Activated CD4-positive, CD25-positive, alpha-beta regulatory T cell treated with anti-CD3 and anti-CD28 coated beads, Interleukin-2, amount 50 U/mL, for 72 hours (primary cell): ENCODE results near the gene GSTT4.
"Not testable (repeated sequence)": the region's sequence is repeated elsewhere in the genome, so short reads cannot be mapped to it uniquely, and the experiment has no call there.

Source experiments
- DNase-seq: peaks from one replicate; pipeline ENCODE4 v3.0.0; 2021

Gene GSTT4

DNA sequence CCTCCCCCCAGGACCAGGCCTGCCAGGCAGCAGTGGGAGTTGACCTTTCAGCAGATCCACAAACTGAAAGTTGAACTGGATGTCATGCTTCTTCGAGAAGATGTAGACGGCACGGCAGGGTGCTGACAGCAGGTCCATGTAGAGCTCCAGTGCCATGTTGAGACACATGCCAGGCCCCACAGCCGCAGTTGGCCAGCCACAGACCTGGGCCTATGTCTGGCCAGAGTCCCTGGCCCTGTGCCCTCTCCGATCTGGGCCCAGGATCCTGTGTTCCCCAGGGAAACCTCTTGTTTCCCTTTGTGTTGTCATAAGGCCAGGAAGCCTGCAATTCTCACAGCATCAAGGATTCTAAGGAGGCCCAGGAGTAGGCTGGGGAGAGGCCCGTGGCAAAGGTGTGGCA is at the start of gene GSTT4:
TSS of gene GSTT4 (minus strand) at position 253 of the 400 bp plus-strand sequence. CDS start at position 156, 97 bp downstream.
- no peak for DNase-seq

DNA sequence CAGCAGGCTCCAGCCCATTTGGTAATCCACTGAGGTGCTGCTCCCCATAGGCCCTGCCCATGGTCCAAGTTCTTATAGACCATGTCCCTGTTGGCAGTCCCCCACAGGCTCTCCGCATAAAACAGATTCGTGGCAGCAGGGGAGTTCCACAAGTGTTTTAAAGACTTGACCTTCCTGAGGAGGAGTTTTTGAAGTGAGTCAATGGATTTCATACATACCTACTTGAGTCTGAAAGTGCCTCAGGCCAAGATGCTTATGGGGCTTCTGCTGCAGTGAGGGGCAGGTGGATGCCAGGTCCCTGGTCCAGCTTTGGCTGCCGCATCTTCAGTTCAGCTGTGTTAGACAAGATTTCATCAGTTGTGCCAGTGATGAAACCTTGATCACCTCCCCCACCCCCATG is 49.1 kb upstream of the GSTT4 start:
- no peak for DNase-seq

DNA sequence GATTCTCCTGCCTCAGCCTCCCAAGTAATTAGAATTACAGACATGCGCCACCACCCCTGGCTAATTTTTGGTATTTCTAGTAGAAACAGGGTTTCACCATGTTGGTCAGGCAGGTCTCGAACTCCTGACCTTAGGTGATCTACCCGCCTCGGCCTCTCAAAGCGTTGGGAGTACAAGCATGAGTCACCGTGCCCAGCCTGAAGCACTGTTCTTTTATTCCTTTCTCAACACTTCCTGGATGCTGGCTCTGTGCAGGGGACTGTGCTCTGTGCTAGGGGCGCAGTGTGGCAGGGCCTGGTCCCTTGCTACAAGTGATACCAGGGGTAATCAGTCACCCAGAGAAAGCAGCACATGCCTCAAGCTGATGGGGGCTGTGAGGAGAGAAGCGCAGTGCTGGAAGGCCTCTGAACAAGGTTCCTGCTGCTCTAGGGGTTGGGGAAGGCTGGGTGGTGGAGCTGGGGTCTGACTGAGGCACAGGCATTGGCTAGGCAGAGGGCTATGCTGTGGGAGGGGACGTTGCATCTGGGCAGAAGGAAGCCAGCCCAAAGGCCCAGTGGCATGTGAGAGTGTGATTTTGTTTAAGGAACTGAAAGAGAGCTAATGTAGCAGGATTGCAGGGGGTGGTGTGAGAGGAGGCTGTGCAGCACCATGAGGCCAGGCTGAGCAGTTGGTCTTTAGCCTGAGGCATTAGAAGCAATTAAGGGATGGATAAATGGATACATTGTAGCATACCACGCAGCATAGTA is 48.4 kb upstream of the GSTT4 start:
- no peak for DNase-seq

DNA sequence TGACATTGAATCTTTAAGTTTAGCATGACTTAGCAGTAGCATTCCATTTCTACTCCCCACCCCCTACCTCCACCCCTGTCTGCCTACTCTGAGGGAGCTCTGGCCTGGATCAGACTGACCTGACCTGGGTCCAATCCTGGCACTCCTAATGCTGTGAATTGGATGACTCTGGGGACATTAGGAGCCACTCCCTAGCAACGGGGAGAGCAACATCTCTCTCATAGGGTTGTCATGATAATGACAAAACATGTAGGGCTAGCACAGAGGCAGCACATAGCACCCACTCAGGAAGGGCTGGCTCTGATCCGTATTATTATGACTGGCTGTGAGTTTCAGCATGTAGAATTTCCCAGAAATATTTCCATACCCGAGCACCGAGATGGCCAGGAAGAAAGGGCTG is 46.3 kb upstream of the GSTT4 start:
- no peak for DNase-seq

DNA sequence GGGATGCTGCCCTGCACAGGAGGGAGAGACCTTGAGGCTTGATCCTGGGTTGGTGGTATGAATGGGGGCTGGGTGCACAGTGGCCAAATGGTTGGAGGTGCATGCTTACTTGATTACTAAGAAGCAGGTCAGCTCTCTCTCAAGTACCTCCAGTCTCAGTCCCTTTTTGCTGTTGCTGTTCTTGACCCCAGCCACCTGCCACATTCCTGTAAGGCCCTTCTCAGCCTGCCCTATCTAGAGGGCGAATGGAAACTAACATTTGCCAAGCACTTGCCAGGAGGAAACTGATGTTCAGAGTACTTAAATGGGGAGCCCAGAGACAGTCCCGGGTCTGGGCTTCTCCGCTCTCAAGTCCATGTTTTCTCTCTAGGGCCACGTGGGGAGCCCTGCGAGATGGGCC is 45.8 kb upstream of the GSTT4 start:
- DNase-seq: no peak

DNA sequence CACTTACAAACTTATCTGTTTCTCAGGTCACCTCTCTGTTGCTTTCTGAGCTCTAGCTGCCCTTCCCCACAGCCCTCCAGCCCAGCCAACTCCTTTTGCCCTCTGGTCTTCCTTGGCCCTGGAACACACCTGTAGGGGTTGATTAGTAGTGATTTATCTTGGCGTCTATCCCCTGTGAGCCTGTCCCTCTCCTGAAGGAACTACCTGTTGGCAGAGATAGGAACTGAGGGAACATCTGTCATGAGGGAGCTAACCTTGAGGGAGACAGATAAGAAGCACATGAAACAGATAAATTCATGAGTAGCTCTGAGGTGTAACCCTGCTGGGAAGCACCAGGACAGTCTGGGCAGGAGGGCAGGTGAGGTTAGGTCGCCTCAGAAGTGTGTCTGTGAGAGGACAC is 44.7 kb upstream of the GSTT4 start:
- DNase-seq: no peak

DNA sequence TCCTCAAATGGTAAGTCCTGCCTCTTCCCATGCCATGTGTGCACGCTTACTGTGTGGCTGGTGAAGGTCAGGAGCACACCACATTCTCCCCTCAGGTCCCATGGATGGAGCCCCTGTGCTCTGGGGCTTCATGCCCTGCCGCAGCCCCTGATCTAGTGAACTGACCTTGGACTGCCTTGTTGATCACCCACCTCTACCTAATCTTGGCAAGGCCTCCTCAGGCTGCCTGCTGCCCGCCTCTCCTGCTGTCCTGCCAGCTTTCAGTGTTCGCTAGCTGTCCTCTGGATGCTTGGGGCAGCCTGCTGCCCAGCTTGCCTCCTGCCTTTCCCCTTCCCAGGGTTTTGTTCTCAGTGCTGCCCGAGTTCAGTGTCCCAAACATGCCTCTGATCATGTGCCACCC is 44.0 kb upstream of the GSTT4 start:
- DNase-seq: no peak

DNA sequence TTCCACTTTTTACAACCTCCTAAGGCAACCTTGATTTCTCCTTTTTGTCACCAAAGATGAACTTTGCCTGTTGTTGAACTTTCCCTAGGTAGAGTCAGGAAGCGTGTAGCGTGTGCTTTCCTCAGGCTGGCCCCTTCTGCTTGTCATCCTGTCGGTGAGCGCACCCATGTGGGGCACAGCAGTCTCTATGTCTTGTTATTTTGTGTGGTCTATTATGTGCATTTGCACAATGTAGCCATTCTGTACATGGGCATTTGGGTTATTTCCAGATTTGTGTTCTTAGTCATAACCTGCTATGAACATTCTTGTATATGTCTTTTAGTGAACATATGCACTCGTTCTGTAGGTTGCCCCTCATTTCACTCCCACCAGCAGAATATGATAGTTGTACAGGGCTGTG is 40.8 kb upstream of the GSTT4 start:
- no peak for DNase-seq

DNA sequence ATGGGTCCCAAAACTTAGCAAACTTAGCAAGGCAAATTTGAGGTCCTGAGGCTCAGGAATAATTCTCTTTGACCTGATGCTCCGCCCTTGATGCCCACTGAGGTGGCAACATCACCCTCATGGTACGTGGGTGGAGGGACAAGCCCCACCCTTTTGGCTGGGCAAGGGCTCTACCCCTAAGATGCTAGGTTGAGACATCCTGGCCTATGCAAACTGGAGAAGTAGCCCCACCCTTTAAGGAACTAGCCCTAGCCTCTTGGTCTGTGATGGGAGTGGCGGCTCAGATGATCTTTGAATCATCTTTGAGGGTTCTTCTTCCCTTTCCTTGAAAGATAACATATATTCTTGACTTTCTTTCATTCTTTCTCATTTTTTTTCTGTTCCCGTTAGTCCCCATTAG is 38.7 kb upstream of the GSTT4 start:
- no peak for DNase-seq

DNA sequence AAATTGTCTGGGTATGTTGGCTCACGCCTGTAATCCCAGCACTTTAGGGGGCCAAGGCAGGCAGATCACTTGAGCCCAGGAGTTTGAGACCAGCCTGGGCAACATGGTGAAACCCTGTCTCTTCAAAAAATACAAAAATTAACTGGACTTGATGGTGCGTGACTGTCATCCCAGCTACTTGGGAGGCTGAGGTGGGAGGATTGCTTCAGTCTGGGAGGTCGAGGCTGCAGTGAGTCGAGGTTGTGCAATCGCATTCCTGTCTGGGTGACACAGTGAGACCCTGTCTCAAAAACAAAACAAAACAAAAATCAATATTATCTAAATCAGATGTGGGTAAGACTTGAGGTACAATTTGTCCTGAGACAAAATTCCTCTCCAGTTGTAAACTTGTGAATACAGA is 38.2 kb upstream of the GSTT4 start:
- not testable (repeated sequence) for DNase-seq

DNA sequence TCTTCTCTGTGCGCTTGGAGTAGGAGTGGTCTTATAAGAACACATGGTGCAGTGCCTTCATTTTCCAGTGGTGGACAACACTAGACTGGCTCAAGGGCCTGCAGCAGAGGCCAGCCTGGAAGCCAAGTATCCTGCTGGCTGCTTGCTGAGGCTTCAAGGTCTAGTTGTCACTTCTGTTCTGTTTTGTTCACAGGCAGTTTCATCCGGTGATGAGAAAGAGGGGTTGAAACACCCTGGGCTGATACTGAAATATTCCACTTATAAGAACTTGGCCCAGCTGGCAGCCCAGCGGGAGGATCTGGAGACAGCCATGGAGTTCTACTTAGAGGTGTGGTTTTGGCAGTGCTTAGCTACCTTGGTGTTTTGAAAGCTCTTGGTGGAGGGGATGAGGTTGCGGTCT is 35.7 kb upstream of the GSTT4 start:
- DNase-seq: no peak

DNA sequence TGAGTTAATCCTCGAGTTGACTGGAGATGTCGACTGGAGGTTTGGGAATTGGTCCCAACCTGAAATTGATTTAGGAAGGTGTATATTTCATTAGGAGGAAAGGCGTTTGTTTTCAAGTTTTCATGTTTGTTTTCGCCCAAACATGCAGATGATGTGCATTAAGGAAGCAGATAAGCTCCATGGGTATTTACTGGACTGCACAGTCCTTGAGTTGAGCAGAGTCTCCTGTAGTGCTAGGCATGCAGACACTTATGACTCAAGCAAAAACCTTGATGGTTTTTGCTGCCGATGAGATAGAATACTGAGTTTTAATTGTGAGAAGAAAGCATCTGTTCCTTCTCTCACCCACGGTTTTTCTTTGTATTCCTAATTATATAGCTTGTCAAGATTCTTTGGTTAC is 33.8 kb upstream of the GSTT4 start:
- DNase-seq: no peak

DNA sequence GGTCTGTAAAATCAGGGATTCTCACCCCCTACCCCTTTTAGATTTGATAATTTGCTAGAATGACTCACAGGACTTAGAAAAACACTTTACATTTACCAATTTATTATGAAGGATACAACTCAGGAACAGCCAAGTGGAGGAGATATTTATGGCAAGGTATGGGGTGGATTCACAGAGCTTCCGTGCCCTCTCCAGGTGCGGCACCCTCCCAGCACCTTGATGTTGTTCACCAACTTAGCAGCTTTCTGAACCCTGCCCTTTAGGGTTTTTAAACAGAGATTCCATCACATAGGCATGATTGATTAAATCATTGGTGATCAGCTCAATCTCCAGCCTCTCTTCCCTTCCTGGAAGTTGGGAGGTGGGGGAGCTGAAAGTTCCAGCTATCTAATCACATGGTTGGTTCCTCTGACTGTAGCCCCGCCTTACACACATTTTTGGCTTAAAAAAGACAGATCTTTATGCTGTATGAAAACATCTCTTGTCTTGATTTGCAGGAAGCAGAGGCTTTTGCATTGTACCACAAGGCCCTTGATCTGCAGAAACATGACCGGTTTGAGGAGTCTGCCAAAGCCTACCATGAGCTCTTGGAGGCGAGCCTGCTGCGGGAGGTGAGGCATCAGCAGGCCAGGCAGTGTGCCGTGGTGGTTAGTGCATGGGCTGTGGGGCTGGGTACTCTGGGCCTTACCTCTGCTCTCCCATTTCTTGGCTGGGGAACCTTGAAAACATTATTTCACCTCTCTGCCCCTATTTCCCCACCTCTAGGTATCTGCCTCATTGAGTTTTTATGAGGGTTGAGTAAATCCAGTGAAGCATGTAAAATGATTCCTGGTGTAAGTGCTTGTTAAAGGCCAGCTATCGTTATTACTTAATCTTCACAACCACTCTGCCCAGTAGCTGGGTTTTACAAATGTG is 32.9 kb upstream of the GSTT4 start:
- DNase-seq: no peak

DNA sequence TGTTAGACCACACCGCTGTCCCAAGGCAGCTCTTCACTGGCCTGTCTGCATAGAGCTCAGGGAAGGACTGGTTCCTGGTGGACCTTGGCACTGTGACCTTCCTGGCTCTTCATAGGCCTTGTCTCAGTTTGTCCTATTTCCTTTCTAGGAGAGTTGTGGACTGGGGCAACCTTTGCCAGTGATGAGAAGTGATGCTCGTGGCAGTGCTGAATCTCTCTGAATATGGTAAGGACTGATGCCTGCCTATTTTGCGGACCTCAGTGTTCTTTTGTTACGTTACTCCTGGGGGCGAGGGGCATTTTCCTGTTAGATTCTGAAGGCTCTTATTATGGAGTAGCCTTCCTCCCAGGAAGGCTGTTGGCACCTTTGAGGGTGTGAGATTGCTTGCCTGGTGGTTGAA is 30.0 kb upstream of the GSTT4 start:
- no peak for DNase-seq

DNA sequence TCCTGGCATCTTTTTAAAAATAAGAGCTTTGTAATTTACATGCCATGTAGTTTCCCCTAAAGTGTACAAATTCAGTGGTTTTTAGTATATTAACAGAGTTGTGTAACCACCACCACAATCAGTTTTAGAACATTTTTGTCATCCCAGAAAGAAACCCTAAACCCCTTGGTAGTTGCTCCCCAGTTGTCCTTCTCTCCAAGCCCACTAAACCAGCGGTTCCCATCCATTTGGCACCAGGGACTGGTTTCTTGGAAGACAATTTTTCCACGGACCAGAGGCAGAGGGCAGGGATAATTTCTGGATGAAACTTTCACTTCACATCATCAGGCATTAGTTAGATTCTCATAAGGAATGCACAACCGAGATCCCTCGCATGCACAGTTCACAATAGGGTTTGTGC is 28.5 kb upstream of the GSTT4 start:
- no peak for DNase-seq

DNA sequence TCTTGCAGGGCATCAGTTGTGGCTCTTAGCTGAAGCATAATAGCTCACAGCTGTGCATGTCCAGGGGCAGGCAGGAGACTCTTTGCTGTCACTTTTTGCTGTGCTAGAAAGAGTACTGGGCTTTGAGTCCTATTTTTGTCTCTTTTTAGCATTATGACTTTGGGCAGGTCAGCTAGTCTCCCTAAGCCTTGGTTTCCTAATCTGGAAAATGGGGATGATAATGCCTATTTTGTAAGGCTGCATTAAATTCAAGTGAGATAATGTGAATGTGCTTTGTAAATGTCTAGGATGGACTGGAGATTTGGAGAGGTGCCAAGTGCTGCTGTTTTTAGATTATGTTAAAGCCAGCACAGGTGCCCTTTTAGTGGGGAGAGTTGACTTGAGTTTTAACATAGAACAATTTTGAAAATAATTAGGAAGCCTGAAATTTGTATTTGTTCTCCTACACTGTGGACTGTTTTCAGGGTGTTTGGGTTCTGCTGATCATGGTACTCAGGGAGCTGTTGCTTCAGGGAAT is 25.0 kb upstream of the GSTT4 start:
- no peak for DNase-seq

DNA sequence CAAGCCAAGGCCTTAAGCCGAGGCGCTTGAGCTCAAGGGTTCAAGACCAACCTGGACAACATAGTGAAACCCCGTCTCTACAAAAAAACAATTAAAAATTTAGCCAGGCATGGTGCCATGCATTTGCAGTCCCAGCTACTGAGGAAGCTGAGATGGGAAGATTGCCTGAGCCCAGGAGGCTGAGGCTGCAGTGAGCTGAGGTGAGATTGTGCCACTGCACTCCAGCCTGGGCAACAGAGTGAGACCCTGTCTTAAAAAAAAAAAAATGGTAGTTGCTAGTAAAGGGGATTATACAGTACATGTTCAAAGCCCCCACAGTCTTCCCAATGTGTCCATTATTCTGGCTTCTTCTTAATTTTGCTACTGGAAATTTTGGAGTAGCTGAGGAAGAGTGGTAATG is 24.1 kb upstream of the GSTT4 start:
- DNase-seq: no peak

DNA sequence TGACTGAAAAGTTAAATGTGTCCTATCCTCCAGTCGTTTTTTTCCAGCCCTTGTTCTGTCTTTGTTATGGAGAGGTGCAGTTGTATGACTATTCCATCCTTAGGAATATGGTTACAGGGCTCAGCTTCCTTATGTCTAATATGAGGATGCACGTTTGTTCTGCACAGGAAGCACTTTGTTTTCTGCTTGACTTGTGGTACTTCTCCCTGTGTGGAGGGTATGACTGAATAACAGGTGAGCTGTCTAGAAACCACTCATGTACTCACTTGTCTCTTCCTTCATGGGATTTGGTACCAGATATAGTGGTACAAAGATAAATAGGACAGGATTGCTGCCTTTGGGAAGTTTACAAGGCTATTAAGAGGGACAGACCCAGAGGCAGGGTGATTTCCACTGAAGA is 23.3 kb upstream of the GSTT4 start:
- no peak for DNase-seq

DNA sequence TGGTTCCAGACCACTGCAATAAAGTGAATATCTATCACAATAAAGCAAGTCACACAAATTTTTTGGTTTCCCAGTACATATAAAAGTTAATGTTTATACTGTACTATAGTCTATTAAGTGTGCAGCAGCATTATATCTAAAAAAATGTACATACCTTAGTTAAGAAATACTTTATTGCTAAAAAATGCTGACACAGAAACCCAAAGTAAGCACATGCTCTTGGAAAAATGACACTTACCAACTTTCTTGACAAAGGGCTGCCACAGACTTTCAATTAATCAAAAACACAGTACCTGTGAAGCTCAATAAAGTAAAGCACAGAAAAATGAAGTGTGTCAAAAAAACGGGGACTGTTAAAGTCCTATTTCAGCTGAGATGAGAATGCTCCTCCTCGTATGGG is 22.7 kb upstream of the GSTT4 start:
- no peak for DNase-seq

DNA sequence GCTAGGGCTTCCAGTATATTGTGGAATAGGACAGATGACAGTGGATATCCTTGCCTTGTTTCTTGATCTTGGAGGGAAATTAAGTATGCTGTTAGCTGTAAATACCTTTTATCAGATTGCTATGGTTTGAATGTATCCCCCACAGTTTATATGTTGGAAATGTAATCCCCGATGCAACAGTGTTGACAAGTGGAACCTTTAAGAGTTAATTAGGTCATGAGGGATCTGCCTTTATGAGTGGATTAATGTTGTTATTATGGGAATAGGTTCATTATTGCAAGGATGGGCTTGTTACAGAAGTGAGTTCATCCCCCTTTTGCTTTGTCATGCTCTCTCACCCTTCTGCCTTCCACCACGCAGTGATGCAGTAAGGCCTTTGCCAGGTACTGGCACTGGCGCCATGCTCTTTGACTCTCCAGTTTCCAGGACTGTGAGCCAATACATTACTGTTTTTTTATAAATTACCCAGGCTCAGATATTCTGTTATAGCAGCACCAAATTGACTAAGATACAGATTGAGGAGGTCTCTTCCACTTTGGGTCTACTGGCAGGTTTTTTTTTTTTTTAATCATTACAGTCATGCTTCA is 22.2 kb upstream of the GSTT4 start:
- DNase-seq: no peak

DNA sequence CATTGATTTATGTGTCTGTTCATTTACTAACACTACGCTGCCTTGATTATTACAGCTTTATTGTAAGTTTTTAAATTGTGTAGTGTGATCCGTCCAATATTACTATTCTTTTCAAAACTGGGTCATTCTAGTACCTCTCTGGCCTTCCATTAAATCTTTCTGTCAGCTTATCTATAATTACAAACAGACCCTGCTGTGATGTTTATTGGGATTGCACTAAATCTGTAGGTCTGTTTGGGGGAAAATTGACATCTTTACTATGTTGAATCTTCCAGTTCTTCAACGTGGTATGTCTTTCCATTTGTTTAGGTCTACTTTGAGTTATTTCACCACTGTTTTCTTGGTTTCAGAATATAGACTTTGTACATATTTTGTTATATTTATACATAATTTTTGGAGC is 21.5 kb upstream of the GSTT4 start:
- DNase-seq: no peak

DNA sequence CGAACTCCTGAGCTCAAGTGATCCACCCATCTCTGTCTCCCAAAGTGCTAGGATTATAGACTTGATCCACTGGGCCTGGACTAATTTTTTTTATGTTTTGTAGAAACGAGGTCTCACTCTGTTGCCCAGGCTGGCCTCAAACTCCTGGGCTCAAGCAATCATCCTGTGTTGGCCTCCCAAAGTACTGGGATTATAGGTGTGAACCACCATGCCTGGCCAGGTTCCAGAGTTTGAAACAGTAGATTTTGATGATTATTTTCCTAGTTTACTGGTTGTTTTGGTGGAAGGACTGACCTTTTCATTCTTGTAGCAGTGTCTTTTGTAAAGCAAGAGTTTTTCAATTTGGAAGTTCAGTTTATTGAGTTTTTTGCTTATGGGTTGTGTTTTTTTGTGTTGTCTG is 20.8 kb upstream of the GSTT4 start:
- DNase-seq: no peak

DNA sequence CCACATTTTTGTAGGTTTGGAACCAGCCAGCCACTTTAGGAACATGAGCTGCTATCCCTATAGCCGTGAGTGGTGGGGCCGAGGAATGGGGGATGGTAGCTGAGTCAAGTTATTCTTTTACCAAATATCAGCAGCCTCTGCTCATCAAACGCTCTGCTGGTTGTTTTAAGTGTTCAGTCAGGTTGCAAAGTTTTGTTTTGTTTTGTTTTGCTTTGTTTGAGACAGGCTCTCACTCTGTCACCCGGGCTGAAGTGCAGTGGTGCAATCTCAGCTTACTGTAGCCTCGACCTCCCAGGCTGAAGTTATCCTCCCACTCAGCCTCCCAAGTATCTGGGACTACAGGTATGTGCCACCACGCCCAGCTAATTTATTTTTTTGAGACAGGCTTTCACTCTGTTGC is 20.2 kb upstream of the GSTT4 start:
- DNase-seq: no peak

DNA sequence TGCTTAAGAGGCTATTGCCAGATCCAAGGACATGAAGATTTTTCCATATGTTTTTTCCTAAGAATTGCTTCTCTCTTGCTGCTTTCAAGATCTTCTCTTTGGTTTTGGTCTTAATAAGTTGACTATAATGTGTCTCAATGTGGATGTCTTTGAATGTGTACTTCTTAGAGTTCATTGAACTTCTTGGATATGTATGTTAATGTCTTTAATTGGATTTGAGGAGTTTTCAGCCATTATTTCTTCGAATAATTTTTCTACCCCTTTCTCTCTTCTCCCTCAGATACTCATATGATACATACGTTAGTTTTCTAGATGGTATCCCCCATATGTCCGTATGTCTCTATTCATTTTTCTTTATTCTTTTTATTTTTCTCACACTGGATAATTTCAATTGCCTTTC is 19.1 kb upstream of the GSTT4 start:
- DNase-seq: no peak
